Osteocyte (in vitro differentiated cells): ENCODE measurements around the gene DRC7. TPM values are rescaled to one million over a fixed set of nuclear protein-coding genes. Genes with fewer than 3 reads are reported as not detected.

ENCODE experiments used
- DNase-seq: peaks from one replicate; pipeline ENCODE4 v3.0.0; 2021; ENCODE audit warnings: mixed read lengths; ENCODE audit not compliant: unreplicated experiment; ENCODE audit errors: extremely low spot score
- H3K27ac Mint-ChIP-seq: one replicate; pipeline ENCODE4 v1.8.0; 2021; ENCODE audit warnings: mild to moderate bottlenecking, mixed read lengths; ENCODE audit not compliant: unreplicated experiment
- H3K27me3 Mint-ChIP-seq: one replicate; pipeline ENCODE4 v1.8.0; 2021; ENCODE audit warnings: mixed read lengths; ENCODE audit not compliant: unreplicated experiment
- H3K36me3 Mint-ChIP-seq: one replicate; pipeline ENCODE4 v1.8.0; 2021; ENCODE audit warnings: mixed read lengths; ENCODE audit not compliant: unreplicated experiment
- H3K4me1 Mint-ChIP-seq: one replicate; pipeline ENCODE4 v1.8.0; 2021; ENCODE audit warnings: mixed read lengths; ENCODE audit not compliant: unreplicated experiment
- H3K4me3 Mint-ChIP-seq: one replicate; pipeline ENCODE4 v1.8.0; 2021; ENCODE audit warnings: mild to moderate bottlenecking, moderate library complexity, mixed read lengths; ENCODE audit not compliant: unreplicated experiment
- H3K9me3 Mint-ChIP-seq: one replicate; pipeline ENCODE4 v1.8.0; 2021; ENCODE audit warnings: mixed read lengths; ENCODE audit not compliant: unreplicated experiment
- long read RNA-seq: library from polyadenylated mRNA; unstranded; transcript quantifications from one replicate; pipeline ENCODE4 v2.0.0, GENCODE V29; 2021
- total RNA-seq: library from RNA; stranded (reverse); gene quantifications from 2 replicates; pipeline ENCODE4 v1.2.1, GENCODE V29; 2021
- TF ChIP-seq, protein P1 (sequence below): fragments of 200-600 bp; sonication (generic); IDR thresholded peaks from 2 replicates; pipeline ENCODE4 v1.5.0; 2021; ENCODE audit warnings: antibody characterized with exemption, mild to moderate bottlenecking, moderate library complexity

DRC7 gene, protein sequence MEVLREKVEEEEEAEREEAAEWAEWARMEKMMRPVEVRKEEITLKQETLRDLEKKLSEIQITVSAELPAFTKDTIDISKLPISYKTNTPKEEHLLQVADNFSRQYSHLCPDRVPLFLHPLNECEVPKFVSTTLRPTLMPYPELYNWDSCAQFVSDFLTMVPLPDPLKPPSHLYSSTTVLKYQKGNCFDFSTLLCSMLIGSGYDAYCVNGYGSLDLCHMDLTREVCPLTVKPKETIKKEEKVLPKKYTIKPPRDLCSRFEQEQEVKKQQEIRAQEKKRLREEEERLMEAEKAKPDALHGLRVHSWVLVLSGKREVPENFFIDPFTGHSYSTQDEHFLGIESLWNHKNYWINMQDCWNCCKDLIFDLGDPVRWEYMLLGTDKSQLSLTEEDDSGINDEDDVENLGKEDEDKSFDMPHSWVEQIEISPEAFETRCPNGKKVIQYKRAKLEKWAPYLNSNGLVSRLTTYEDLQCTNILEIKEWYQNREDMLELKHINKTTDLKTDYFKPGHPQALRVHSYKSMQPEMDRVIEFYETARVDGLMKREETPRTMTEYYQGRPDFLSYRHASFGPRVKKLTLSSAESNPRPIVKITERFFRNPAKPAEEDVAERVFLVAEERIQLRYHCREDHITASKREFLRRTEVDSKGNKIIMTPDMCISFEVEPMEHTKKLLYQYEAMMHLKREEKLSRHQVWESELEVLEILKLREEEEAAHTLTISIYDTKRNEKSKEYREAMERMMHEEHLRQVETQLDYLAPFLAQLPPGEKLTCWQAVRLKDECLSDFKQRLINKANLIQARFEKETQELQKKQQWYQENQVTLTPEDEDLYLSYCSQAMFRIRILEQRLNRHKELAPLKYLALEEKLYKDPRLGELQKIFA
- total RNA-seq, result not detected in 2 replicates
- long read RNA-seq, result 0 reads

DNA sequence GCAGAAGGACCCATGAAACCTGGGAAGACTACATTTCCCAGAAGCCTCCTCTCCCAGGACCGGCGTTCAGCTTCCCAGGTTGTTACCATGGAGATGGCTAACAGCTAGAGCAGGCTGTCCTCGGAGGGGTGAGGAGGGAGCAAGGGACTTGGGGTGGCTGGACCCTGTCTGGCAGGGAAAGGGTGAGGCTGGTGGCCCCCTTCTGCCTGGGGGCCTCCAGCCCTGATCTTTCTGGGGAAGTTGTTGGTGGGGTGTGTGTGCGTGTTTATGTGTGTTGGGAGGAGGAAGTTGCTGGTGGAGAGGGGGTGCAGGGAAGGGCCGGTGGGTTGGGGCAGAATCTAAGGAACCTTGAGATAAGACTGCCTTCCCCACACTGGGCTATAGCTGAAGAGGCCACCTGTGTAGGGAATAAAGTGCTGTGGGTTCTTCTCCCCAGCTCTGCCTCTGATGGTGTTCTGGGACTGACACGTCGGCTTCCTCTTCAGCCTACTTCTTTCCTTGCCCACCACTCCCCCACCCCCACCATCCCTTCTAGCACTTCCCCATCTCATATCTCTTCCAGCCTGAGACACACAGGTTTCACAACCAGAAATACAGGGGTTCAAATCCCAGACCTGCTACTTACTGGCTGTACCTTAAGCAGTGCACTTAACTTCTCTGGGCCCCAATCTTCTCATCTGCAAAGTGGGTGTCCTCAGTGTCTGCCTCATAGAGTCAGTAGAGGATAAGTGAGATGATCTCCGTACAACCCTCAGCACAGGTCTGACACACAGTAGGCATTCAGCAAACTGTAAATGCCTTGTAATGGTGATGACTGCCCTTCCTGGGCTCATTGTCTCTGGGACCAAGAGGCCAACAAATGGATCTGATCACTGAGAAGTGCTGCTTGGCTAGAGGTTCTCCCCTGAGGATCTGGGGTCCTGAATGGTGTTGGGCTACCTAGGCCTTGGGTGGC lies at the start of gene DRC7:
DRC7 (plus strand) TSS at position 82 of the 955 bp plus-strand sequence. CDS start 3,144 bp downstream, outside the sequence.
- Mint-ChIP-seq H3K4me1 (no peaks in the 10 kb centered on the region), H3K36me3 (no peaks in the 10 kb centered on the region), H3K27me3 (peaks cover 11% of the 10 kb centered on the region), H3K27ac (no peak within 1 kb of the TSS), H3K9me3 (no peaks in the 10 kb centered on the region), H3K4me3 (peak within 1 kb of the TSS; percentile 57)
- TF ChIP-seq, protein P1, sequence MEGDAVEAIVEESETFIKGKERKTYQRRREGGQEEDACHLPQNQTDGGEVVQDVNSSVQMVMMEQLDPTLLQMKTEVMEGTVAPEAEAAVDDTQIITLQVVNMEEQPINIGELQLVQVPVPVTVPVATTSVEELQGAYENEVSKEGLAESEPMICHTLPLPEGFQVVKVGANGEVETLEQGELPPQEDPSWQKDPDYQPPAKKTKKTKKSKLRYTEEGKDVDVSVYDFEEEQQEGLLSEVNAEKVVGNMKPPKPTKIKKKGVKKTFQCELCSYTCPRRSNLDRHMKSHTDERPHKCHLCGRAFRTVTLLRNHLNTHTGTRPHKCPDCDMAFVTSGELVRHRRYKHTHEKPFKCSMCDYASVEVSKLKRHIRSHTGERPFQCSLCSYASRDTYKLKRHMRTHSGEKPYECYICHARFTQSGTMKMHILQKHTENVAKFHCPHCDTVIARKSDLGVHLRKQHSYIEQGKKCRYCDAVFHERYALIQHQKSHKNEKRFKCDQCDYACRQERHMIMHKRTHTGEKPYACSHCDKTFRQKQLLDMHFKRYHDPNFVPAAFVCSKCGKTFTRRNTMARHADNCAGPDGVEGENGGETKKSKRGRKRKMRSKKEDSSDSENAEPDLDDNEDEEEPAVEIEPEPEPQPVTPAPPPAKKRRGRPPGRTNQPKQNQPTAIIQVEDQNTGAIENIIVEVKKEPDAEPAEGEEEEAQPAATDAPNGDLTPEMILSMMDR, result no peak
- no peak for DNase-seq

DNA sequence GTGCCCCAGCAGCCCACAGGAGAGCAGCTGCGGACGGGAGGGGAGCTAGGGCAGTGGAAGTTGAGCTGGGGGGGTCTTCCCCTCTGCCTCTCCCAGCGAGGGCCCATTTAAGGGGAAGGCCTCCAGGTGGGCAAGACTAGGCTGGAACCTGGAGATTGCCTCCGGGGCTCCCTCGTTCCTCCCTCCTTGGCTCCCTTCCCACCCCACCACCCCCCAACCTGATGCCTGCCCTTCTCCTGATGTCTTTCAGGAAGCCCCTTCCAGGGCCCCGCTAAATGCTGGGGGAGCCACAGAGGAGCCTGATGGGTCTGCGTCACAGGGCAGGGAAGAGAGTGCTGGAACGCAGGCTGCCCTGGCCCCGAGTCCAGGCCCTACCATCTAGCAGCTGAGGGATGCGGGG lies 49.4 kb upstream of the DRC7 start:
- Mint-ChIP-seq H3K27ac (no peak overlapping the region), H3K4me1 (peaks cover 21% of the 10 kb centered on the region), H3K36me3 (no peaks in the 10 kb centered on the region), H3K27me3 (no peaks in the 10 kb centered on the region), H3K9me3 (no peaks in the 10 kb centered on the region), H3K4me3 (no peak overlapping the region)
- TF ChIP-seq, protein P1, result no peak
- DNase-seq, result no peak

DNA sequence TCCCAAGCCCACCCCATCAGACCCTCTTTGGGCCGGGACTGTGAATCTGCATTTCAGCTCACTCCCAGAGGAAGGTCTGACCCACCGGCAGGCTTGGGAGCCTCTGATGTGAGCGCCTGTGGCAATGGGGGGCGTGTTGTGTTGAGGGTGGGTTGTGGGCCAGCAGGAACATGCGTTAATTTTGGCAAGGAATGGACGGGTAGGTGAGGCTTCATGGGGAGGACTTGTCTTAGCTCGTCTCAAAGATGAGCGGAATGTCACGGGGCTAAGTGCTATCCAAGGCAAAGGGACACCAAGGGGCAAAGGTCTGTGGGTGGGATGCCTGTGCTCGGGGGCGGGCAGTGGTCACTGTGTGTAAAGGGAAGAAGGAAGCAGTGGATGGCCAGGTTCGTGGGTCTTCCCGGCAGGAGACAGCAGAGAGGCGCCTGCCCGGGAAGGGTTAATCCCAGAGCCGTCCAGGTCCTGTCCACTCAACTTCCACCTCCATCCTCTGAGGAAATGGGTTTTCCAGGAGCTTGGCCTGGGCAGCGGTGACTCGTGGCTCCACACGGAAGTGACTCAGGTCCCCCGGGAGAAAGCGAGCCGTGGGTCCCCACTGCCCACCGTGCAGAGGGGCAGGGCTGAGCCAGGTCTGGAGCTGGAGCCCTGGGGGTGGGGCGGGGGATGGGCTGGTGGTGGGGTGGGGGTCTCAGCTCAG lies 48.8 kb upstream of the DRC7 start:
- Mint-ChIP-seq H3K27me3 (no peaks in the 10 kb centered on the region), H3K9me3 (no peaks in the 10 kb centered on the region), H3K27ac (no peak overlapping the region), H3K36me3 (no peaks in the 10 kb centered on the region), H3K4me1 (peaks cover 21% of the 10 kb centered on the region), H3K4me3 (no peak overlapping the region)
- no peak for DNase-seq
- TF ChIP-seq, protein P1, result no peak

DNA sequence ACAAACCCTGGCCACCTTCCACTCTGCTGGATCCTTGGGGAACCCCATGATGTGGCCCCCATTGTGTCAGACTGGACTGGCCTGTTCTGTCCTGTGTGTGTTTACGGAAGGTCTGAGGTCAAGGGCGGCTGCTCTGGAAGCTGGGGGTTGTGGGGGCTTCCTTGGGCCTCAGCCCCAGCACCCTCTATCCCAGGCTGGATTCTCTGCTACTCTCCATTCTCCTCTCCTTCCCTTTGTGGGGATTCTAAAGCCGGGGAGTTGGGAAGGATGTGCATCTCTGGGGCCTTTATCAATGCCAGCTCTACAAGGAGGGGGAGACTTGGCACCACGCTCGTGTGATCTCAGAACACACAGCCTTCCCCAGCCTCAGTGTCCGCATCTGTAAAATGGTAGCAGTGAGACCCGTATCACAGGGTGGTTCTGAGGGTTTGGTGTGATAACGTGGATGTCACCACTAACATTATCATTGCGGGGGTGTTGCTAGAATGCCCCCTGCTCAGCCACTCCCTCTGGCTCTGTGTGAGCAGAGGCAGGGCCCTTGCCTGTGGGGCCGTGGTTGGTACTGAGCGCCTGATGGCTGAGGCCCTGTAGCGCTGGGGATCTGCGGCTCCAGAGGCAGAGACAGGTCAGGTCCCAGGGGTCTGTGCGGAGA lies 48.1 kb upstream of the DRC7 start:
- Mint-ChIP-seq H3K4me1 (peaks cover 21% of the 10 kb centered on the region), H3K27me3 (no peaks in the 10 kb centered on the region), H3K27ac (no peak overlapping the region), H3K36me3 (no peaks in the 10 kb centered on the region), H3K9me3 (no peaks in the 10 kb centered on the region), H3K4me3 (no peak overlapping the region)
- TF ChIP-seq, protein P1, result no peak
- DNase-seq, result no peak
